Liver (tissue), 9 donors: ENCODE data around the gene CA14. TPM values are rescaled to one million over a fixed set of nuclear protein-coding genes. Genes with fewer than 3 reads are reported as not detected.

Experiments
- DNase-seq: peaks from one replicate; pipeline ENCODE4 v3.0.0-alpha.2; 2017; ENCODE audit warnings: low spot score
- H3K27ac ChIP-seq, 2 donors: one replicate each; pipeline ENCODE4 v1.7.0; 2013; ENCODE audit warnings: inconsistent platforms in 2 of 2, low read length in 2 of 2, control low read depth in 1 of 2, low read depth in 1 of 2, mild to moderate bottlenecking in 1 of 2
- H3K27me3 ChIP-seq, 4 donors: one replicate each; pipeline versions ENCODE4 v1.6.1 to v1.7.0; 2013; ENCODE audit warnings: low read length in 3 of 4, inconsistent platforms in 1 of 4, mild to moderate bottlenecking in 1 of 4, moderate library complexity in 1 of 4; ENCODE audit not compliant: control insufficient read depth in 4 of 4, insufficient read depth in 4 of 4
- H3K36me3 ChIP-seq, 4 donors: one replicate each; pipeline versions ENCODE4 v1.6.1 to v1.7.0; 2013; ENCODE audit warnings: low read length in 3 of 4, mild to moderate bottlenecking in 3 of 4, low read depth in 1 of 4, moderate library complexity in 1 of 4; ENCODE audit not compliant: control insufficient read depth in 4 of 4, insufficient read depth in 3 of 4
- H3K4me1 ChIP-seq, 4 donors: one replicate each; pipeline versions ENCODE4 v1.6.1 to v1.7.0; 2013; ENCODE audit warnings: low read length in 3 of 4, mild to moderate bottlenecking in 3 of 4, moderate library complexity in 1 of 4; ENCODE audit not compliant: control insufficient read depth in 4 of 4, insufficient read depth in 4 of 4
- H3K4me3 ChIP-seq, 3 donors: one replicate each; pipeline versions ENCODE4 v1.6.1 to v1.7.0; 2013; ENCODE audit warnings: low read length in 3 of 3, control low read depth in 1 of 3, low read depth in 1 of 3, mild to moderate bottlenecking in 1 of 3
- H3K9ac ChIP-seq, 2 donors: one replicate each; pipeline ENCODE4 v1.7.0; 2013; ENCODE audit warnings: low read length in 2 of 2, mild to moderate bottlenecking in 2 of 2, moderate library complexity in 2 of 2, control low read depth in 1 of 2, low read depth in 1 of 2
- H3K9me3 ChIP-seq, 4 donors: one replicate each; pipeline versions ENCODE4 v1.6.1 to v1.7.0; 2013; ENCODE audit warnings: low read length in 3 of 4; ENCODE audit not compliant: control insufficient read depth in 4 of 4
- EGR1 ChIP-seq, 2 donors: IDR thresholded peaks; 2 replicates each; pipeline ENCODE4 v1.6.1; 2016 to 2018; ENCODE audit warnings: antibody characterized with exemption in 2 of 2, low read depth in 2 of 2
- FOXA1 ChIP-seq: IDR thresholded peaks from 2 replicates; pipeline ENCODE4 v1.6.1; 2016; ENCODE audit warnings: antibody characterized with exemption
- FOXA2 ChIP-seq: IDR thresholded peaks from 2 replicates; pipeline ENCODE4 v1.6.1; 2016; ENCODE audit warnings: antibody characterized with exemption
- GABPA ChIP-seq, 2 donors: IDR thresholded peaks in 1 of 2; conservative IDR thresholded peaks in 1 of 2; 2 replicates each; pipeline ENCODE4 v1.6.1; 2016; ENCODE audit warnings: antibody characterized with exemption in 2 of 2, mild to moderate bottlenecking in 1 of 2, moderate library complexity in 1 of 2
- HNF4A ChIP-seq, 2 donors: conservative IDR thresholded peaks; 2 replicates each; pipeline ENCODE4 v1.6.1; 2016; ENCODE audit warnings: antibody characterized with exemption in 2 of 2, mild to moderate bottlenecking in 2 of 2
- HNF4G ChIP-seq: IDR thresholded peaks from 2 replicates; pipeline ENCODE4 v1.6.1; 2016; ENCODE audit warnings: antibody characterized with exemption
- JUND ChIP-seq, 2 donors: IDR thresholded peaks; 2 replicates each; pipeline ENCODE4 v1.6.1; 2016; ENCODE audit warnings: antibody characterized with exemption in 2 of 2
- NR2F2 ChIP-seq: IDR thresholded peaks from 2 replicates; pipeline ENCODE4 v1.6.1; 2016; ENCODE audit warnings: antibody characterized with exemption
- RAD21 ChIP-seq, 2 donors: IDR thresholded peaks; 2 replicates each; pipeline ENCODE4 v1.6.1; 2016; ENCODE audit warnings: antibody characterized with exemption in 2 of 2, mild to moderate bottlenecking in 2 of 2
- RXRA ChIP-seq, 2 donors: IDR thresholded peaks; 2 replicates each; pipeline ENCODE4 v1.6.1; 2017 to 2018; ENCODE audit warnings: antibody characterized with exemption in 2 of 2, mild to moderate bottlenecking in 1 of 2
- SP1 ChIP-seq: IDR thresholded peaks from 2 replicates; pipeline ENCODE4 v1.6.1; 2018; ENCODE audit warnings: antibody characterized with exemption, mild to moderate bottlenecking
- TAF1 ChIP-seq: conservative IDR thresholded peaks from 2 replicates; pipeline ENCODE4 v1.6.1; 2016; ENCODE audit warnings: antibody characterized with exemption, mild to moderate bottlenecking
- YY1 ChIP-seq: IDR thresholded peaks from 2 replicates; pipeline ENCODE4 v1.6.1; 2016; ENCODE audit warnings: antibody characterized with exemption, mild to moderate bottlenecking
- WGBS: extraction: QIAGEN DNeasy Blood & Tissue Kit; methylation state at CpG from one replicate; pipeline ENCODE4 v1.1.7; 2013; 5-methylcytosine and 5-hydroxymethylcytosine counted together
- polyA plus RNA-seq, 2 donors: library from polyadenylated mRNA; stranded (reverse) in 1 of 2; unstranded in 1 of 2; fragments of 200-250 nt in 1 of 2; fragments of >200 nt in 1 of 2; fragmentation: Nextera tagmentation in 1 of 2; extraction: Ambion mirVana in 1 of 2; gene quantifications; one replicate each; pipeline versions ENCODE4 v1.2.1 to v1.2.3, GENCODE V29; 2013 to 2015
- total RNA-seq, 2 donors: library from RNA; depleted of rRNA; stranded (reverse); fragments of >200 nt; gene quantifications; one replicate each; pipeline ENCODE4 v1.2.3, GENCODE V29; 2014
- TF ChIP-seq, protein P1 (sequence below): IDR thresholded peaks from 2 replicates; pipeline ENCODE4 v1.6.1; 2016; ENCODE audit warnings: antibody characterized with exemption
- TF ChIP-seq, protein P2 (sequence below): IDR thresholded peaks from 2 replicates; pipeline ENCODE4 v1.6.1; 2016; ENCODE audit warnings: antibody characterized with exemption, mild to moderate bottlenecking
- TF ChIP-seq, protein P3 (sequence below): fragments of 150-350 bp; IDR thresholded peaks from 2 replicates; pipeline ENCODE4 v1.5.1; 2017; ENCODE audit warnings: improper control_type of control experiment, low read depth, low read length; ENCODE audit not compliant: missing input control
- TF ChIP-seq, protein P4 (sequence below): IDR thresholded peaks from 2 replicates; pipeline ENCODE4 v1.6.1; 2016; ENCODE audit warnings: antibody characterized with exemption
- TF ChIP-seq, protein P5 (sequence below): IDR thresholded peaks from 2 replicates; pipeline ENCODE4 v1.6.1; 2016; ENCODE audit warnings: antibody characterized with exemption
- donor health status: healthy.
- donor health status: healthy.
- donor health status: healthy.
- donor health status: healthy.
- donor health status: healthy.

The CA14 gene
- total and polyA plus RNA-seq, 4 donors: 0.22 to 2.7 (median 1.2) TPM

DNA sequence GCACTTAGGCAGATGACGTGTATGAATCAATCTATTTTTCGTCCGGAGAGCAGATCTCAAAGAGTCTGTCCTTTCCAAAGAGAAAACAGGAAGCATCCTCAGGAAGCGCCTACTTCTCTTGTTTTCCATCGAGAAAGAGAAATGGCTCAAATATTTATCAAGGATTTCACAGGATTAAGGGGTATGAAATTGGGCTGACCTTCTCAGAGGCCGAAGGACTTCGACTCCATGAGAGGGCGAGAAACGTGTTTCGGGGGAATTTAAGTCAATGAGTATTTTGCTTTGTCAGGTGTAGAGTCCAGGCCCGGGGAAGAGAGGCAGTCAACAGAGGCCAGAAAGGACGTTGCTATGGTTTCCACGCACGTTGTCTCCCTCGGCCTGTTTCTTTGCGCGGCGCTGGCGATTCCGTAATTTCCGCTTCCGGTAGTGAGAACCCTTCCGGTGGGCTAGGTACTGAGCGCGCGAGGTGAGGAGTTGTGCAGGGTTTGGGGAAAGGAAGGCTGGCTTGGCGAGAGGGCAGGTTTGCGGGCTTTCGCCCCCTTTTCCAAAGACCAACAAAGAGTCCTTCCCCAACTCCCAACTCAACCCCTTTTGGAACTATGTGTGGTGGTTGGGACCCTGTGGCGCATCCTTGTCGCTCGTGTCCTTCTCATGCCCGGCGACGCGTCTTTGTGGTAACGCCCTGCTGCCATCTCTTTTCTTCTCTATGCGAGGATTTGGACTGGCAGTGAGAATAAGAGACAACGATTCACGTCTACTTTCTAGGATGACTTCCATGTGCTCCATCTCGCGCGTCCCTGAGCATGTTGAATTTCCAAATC lies 36.1 kb downstream of the CA14 start, which contains the start of gene MRPS21:
MRPS21 (plus strand) TSS at position 429 of the 821 bp plus-strand sequence. CDS start 506 bp downstream, outside the sequence.
- 9% methylated on average over 43 of the region's 43 CpGs for WGBS
- peak within 1 kb of the TSS; percentile 80 to 83 for H3K9ac ChIP-seq
- H3K36me3 ChIP-seq: peaks cover 3 to 9% (median 5%) of the 10 kb centered on the region in 4 donors
- H3K27me3 ChIP-seq: no peaks in the 10 kb centered on the region
- peak within 1 kb of the TSS; percentile 68 to 70 for H3K27ac ChIP-seq
- peak; percentile 85 for DNase-seq
- H3K4me3 ChIP-seq: peak within 1 kb of the TSS; percentile 71 to 100 (median 84)
- H3K4me1 ChIP-seq: peaks cover 0 to 9% (median 4%) of the 10 kb centered on the region in 4 donors
- TF ChIP-seq EGR1 (IDR thresholded peaks at IDR 0.05; ENCODE audit: low read depth in 2 of 2) (no peak), RAD21 (IDR thresholded peaks at IDR 0.05) (peak in 1 of 2 donors; percentile 37), YY1 (peak; percentile 76), JUND (IDR thresholded peaks at IDR 0.05) (no peak), HNF4G (peak; percentile 29), TAF1 (no peak), FOXA2 (no peak), HNF4A (conservative IDR thresholded peaks at IDR 0.05) (peak; percentile 49 to 55), SP1 (peak; percentile 62), FOXA1 (no peak), RXRA (IDR thresholded peaks at IDR 0.05) (peak in 1 of 2 donors; percentile 46), GABPA (IDR thresholded peaks at IDR 0.05 in 1 of 2, conservative IDR thresholded peaks at IDR 0.05 in 1 of 2) (peak; percentile 98 to 100), NR2F2 (no peak)
- TF ChIP-seq, protein P1, sequence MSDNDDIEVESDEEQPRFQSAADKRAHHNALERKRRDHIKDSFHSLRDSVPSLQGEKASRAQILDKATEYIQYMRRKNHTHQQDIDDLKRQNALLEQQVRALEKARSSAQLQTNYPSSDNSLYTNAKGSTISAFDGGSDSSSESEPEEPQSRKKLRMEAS: peak; percentile 92
- TF ChIP-seq, protein P2, sequence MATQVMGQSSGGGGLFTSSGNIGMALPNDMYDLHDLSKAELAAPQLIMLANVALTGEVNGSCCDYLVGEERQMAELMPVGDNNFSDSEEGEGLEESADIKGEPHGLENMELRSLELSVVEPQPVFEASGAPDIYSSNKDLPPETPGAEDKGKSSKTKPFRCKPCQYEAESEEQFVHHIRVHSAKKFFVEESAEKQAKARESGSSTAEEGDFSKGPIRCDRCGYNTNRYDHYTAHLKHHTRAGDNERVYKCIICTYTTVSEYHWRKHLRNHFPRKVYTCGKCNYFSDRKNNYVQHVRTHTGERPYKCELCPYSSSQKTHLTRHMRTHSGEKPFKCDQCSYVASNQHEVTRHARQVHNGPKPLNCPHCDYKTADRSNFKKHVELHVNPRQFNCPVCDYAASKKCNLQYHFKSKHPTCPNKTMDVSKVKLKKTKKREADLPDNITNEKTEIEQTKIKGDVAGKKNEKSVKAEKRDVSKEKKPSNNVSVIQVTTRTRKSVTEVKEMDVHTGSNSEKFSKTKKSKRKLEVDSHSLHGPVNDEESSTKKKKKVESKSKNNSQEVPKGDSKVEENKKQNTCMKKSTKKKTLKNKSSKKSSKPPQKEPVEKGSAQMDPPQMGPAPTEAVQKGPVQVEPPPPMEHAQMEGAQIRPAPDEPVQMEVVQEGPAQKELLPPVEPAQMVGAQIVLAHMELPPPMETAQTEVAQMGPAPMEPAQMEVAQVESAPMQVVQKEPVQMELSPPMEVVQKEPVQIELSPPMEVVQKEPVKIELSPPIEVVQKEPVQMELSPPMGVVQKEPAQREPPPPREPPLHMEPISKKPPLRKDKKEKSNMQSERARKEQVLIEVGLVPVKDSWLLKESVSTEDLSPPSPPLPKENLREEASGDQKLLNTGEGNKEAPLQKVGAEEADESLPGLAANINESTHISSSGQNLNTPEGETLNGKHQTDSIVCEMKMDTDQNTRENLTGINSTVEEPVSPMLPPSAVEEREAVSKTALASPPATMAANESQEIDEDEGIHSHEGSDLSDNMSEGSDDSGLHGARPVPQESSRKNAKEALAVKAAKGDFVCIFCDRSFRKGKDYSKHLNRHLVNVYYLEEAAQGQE: no peak
- TF ChIP-seq, protein P3, sequence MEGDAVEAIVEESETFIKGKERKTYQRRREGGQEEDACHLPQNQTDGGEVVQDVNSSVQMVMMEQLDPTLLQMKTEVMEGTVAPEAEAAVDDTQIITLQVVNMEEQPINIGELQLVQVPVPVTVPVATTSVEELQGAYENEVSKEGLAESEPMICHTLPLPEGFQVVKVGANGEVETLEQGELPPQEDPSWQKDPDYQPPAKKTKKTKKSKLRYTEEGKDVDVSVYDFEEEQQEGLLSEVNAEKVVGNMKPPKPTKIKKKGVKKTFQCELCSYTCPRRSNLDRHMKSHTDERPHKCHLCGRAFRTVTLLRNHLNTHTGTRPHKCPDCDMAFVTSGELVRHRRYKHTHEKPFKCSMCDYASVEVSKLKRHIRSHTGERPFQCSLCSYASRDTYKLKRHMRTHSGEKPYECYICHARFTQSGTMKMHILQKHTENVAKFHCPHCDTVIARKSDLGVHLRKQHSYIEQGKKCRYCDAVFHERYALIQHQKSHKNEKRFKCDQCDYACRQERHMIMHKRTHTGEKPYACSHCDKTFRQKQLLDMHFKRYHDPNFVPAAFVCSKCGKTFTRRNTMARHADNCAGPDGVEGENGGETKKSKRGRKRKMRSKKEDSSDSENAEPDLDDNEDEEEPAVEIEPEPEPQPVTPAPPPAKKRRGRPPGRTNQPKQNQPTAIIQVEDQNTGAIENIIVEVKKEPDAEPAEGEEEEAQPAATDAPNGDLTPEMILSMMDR: no peak
- TF ChIP-seq, protein P4, sequence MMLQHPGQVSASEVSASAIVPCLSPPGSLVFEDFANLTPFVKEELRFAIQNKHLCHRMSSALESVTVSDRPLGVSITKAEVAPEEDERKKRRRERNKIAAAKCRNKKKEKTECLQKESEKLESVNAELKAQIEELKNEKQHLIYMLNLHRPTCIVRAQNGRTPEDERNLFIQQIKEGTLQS: no peak
- TF ChIP-seq, protein P5, sequence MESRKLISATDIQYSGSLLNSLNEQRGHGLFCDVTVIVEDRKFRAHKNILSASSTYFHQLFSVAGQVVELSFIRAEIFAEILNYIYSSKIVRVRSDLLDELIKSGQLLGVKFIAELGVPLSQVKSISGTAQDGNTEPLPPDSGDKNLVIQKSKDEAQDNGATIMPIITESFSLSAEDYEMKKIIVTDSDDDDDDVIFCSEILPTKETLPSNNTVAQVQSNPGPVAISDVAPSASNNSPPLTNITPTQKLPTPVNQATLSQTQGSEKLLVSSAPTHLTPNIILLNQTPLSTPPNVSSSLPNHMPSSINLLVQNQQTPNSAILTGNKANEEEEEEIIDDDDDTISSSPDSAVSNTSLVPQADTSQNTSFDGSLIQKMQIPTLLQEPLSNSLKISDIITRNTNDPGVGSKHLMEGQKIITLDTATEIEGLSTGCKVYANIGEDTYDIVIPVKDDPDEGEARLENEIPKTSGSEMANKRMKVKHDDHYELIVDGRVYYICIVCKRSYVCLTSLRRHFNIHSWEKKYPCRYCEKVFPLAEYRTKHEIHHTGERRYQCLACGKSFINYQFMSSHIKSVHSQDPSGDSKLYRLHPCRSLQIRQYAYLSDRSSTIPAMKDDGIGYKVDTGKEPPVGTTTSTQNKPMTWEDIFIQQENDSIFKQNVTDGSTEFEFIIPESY: no peak
- no peaks in the 10 kb centered on the region for H3K9me3 ChIP-seq
